NCI-H446 treated with DMSO at 0.1 percent for 48 hours (cell line): Measurements from ENCODE around the gene XPNPEP1.

ENCODE experiments used
- DNase-seq: peaks from one replicate; lab custom pipeline; 2025; lab: John Stamatoyannopoulos, UW

XPNPEP1 gene

DNA sequence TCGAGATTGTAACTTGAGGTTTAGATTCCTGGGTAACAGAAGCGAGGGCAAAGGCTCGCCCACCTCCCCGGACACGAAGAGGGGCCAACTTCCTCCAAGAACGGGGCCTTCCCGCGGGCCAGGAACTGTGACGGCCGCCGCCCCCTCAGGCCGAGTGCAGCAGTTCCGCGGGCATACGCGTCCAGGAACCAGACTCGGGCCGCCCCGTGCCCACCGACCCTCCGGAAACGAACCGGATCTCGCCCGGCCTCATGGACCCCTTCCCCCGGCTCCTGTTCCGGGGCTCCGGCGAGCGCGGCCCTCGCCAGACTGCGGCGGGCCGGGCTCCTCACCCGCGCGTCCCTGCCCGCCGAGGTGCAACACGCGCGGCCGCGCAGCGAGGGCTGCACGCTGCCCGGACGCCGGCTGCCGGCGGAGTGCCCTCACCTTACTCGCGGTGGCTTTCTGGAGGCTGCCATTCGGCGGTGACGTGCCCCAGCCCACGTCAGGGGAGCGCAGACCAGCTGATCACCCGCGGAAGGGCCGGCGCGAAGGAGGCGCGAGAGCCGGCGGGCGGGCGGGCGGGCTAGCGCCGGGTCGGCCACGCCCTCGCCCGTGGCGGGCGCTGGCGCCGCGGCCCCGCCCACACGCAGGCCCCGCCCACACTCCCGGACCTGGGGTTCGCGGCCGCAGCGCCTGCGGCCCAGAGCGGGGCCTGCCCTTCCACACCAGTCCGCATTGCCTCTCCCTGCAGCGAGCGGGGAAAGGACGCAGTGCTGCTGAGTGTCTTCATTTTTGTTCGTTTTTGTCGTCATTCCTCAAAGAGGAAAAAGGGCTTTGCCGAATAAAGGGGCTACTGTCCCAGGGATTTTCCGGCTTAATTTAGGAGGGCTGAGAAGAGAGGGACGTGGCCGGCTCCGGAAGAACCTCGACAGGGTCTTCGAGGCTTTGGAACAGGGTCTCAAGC is at the start of gene XPNPEP1:
Gene XPNPEP1, minus strand, starts transcription at position 536 of the 946 bp plus-strand sequence. Its CDS starts 78 bp downstream, at position 458.
- DNase-seq: peak; percentile 42

DNA sequence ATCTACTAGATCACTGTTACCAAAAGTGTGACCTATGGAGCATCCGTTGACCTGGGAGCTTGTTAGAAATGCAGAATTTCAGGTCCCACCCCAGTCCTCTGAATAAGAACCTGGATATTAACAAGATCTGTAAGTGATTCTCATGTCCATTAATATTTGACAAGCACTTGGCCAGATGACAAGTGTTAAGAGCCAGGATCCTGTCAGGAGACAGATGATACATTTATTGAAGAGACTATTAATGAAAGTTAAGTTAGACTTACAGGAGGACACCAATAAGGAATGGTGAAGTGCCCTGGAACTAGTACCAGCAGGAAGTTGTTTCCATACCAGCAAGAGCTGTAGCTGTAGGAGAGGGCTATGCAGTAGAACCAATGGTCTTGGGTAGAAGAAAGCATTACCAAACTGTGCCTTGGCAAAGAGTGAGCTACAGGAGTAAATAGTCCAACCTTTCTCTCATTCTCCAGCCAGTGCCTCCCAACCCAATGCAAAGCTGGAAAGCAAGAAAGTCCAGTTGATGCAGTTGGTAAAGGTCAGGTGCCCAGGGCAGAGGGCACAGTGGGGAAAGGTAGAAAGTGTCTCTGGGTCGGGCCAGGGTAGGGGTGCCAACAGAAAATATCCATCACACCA is 49.2 kb upstream of the XPNPEP1 start:
- peak; percentile 72 for DNase-seq

DNA sequence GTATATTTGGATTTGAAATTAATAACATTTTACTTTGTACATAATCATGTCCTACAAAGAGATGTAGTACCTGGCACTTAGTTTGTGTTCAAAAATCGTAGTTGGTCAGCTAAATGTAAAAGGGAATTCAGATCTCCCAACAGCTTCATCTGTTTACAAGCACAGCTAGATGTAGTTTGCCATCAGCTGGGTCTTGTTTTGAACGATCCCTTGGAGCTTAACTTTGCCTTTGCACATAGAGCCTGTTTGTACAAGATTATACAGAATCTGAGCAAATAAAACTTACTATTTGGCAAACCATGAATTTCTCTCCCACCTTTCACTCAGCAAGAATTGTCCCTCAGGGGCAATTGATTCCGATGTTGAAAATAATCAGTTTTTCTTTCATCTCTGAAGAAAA is 48.3 kb upstream of the XPNPEP1 start:
- DNase-seq: no peak

DNA sequence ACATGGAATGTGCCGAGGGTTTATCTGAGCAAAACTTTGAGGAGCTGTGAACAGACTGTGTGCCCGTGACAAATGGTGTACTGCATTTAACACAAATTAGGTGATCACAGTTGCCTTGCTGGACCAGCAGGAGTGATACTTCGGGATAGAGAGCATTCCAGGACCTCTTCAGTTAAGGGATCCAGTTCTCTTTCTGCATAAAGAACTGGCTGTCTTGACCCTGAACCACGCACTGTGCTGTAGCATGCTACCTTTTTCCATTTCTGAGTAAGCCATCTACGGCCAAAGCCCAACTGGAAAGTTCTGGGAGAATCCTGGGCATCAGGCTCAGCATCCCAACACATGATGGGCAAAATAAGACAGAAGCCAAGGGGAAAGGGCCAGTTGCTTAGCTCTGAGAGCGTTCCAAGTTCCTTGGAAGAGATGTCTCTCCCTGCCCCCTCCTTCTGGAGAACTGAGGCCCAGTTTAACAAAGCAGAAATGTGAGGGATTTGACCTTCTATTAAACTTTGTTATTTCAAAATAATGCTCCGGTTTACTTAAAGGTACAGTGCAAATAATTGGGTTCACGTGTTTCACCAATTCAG is 46.5 kb upstream of the XPNPEP1 start:
- DNase-seq: no peak

DNA sequence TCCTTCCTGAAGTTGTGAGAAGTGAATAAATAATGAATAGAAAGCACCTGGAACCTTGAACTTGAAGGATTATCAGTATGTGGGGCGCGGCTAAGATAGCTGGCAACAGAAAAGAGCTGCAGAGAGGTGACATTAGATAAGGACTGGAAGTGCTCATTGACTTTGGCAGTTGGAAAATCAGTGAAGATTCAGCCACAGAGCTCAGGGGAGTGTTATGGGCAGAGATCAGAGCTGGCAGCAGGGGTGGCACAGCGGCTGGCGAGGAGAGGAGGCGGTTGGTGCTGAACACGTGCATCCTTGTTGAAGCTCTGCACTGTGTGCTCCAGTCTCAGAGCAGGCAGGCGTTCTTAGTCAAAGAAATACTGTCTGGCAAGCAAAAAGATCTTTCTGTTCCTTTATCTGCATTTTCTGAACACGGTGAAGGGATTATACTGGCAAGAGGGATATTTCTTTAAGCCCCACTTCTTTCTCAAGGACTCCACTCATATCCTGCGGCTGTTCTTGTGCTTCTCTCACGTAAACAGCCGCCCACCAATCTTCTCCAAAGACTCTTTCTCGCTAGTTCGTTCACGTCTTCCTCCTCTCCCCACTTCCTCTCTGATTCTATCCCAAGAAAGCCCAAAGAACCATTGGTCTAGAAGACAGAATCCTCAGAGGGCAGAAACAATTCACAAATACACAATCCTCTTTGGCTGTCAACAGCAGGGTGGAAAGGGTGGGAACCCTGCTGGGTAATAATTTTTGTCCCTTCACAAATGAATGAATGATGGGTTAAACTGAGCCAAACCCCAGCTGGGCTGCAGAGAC is 45.8 kb upstream of the XPNPEP1 start:
- DNase-seq: no peak

DNA sequence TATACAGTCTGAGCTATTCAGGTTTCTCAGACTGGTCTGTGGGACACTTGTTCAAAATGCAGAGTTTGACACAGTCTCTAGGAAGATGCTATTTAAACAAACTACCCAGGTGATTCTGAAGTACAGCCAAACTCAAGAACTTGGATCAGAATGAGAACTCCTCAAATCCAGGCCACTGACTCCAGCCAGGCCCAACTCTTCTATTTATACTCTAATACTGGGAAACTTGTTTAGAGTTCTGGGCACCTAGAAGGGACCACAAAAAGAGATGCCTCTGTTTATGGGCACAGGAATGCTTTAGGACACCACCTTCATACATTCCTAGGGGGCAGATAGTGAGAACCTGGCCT is 44.4 kb upstream of the XPNPEP1 start:
- no peak for DNase-seq

DNA sequence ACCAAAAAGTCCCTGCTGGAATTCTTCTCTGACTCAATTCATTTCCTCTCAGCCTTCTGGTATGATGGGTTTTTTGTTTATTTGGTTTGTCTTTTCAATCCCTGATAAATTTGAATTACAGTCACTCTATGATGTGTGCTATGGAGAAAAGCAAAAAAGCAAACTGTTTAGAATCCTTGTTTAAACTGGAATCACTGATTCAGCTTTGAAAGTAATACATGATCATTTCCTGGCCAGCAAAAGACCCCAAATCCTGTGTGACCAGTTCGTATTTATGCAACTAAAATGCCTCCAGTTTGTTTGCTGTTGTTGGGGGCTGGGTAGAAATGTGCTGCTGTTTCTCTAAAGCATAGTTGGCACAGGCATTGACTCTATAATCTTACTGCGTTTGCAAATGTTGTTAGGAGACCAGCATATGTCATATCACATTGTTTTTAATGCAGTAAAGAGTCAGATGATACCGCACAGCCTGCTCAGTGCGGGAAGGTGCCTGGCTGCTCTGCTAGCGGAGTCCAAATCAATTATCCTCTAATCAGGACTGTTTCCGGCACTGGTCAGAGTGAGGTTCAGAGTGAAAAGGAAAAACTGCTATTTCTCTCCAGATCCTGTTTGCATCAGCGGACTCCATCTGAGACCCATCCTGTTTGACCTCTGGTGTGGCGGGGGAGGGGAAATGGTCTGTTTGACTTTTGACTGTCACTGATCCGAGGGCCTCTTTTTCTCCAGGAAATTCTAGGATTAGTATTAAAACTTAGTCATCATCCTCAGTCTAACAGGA is 43.8 kb upstream of the XPNPEP1 start:
- DNase-seq: no peak

DNA sequence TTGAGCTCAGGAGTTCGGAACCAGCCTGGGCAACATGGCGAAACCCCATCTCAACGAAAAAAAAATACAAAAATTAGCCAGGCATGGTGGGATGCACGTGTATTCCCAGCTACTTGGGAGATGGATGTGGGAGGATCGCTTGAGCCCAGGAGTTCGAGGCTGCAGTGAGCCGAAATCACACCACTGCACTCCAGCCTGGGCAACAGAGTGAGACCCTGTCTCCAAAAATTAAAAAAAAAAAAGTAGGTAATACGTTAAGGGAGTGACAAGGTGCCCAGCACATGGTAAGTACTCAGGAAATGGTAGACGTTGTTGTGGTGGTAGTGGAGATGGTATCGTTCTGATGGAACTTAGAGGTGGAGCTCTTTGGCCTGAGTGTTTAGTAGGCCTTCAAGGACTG is 41.0 kb upstream of the XPNPEP1 start:
- DNase-seq: no peak

DNA sequence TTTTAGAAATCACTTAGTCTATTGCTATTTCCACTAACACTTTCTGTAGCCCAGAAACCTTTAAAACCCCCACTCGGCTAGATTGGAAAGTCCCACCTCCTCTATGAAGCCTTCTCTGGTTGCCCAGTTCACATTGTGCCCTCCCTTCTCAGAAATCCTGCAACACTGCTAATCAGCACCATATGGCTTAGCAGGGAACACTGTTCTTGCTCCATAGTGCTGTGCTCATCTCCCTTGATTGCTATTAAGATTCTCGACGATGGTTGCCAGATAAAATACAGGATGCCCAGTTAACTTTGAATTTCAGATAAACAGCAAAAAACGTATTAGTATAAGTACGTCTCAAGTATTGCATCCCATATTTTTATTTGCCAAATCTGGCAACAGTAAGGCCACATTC is 40.1 kb upstream of the XPNPEP1 start:
- no peak for DNase-seq

DNA sequence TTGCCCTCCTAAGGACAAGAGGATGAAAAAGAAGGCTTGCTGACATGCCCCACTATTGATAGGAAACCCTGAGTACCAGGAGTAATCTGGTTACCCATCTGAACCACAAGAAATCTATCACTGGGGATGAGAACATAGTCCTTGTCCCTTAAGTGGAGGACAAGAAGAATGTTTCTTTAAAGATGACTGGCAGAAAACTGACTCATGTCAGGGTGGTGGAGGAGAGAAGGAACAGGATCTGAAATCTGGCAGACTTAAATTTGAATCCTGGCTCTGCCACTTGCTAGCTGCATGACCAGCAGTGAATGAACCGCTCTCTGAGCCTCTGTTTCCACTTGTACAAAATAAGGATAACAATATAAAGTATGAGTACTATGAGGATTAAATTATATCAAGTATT is 38.9 kb upstream of the XPNPEP1 start:
- no peak for DNase-seq

DNA sequence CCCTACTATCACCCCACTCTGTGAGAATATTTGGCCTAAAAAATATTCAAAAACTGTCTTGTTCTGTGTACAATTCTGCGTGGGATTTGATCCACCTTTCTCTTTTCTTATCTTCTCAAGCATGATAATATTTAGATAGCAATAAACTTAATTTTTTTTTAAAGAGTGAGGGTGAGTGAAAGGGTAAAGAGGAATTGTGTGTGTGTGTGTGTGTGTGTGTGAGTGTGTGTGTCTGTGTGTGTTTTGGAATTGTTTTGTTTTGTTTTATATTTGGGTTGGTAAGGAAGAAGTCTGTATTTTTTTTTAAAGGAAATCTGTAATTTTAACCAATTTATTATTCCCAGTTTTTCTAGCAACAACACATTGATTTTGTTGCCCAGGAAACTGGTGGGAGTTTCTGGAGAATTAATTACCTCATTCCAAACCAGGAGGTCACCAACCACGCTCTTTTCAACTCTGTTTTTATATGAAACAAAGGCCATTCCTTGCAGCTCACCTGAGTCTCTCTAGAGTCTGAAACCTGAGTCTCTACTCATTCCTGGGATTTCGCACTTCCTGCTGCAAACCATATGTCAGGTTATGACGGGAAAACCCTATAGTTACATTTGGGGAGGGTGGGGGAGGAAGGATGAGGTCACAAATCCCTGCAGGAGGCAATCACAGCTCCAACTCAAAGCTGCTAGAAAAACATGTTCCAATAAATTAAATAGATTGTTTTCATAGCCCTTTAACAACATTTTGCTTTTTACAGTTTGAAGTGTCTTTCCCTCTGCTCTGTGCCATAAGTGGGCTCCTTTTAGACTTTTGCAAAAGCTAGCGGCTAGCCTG is 38.1 kb upstream of the XPNPEP1 start:
- DNase-seq: no peak

DNA sequence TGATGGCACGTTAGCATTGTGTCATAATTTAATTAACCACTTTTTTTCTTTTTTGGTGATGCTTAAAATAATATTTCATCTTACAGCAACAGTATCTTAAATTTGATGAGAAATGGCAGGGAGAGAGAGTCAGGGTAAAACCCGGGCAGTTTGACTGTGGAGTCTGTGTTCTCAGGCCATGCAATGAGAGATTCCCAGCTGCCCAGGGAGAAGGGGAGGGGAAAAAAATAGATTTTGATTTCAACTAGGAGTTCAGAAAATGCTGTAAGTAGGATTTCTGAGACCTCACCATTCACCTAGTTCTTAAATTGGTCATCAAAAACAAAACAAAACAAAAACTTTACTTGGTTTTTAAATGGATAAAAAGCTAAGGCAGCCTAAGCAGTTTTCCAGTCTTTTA is 37.4 kb upstream of the XPNPEP1 start:
- DNase-seq: no peak

DNA sequence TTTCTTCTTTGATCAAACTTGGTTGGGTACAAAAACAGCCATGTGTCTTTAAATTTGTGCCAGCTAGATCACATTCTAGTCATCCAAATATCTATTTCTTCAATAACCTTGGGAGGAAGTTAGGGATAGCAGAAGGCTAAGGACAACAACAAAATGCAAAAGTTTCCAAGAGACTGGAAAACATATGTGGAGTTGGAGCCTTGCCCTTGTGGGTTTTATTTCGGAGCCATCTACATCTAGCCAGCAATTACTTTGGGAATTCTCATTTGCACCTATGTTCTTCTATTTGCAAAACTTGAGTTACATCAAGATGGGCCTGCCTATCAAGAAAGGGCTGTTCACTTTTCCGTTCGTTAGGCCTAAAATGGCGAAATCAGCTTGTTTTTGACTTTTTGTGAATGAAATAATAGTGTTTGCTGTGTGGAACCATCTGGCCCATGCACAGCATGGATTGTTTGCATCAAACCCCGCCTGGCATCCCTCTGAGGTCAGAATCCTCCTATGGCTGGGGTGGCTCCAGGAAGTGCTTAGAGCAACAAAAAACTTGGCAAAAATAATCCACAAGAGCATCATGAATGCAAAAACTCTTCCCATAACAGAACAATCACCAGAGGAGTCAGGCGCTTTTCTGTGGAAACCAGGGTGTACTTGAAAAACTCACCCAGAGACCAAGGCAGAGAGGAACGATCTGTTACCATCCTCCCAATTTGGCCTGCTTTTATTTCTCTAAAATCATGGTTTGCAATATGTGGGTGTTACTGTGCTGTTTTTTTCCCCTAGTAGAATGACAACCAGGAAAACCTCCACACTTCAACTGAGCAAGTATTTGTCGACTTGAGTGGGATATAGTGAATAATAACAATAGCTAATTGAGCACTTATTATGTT is 36.2 kb upstream of the XPNPEP1 start:
- peak; percentile 91 for DNase-seq

DNA sequence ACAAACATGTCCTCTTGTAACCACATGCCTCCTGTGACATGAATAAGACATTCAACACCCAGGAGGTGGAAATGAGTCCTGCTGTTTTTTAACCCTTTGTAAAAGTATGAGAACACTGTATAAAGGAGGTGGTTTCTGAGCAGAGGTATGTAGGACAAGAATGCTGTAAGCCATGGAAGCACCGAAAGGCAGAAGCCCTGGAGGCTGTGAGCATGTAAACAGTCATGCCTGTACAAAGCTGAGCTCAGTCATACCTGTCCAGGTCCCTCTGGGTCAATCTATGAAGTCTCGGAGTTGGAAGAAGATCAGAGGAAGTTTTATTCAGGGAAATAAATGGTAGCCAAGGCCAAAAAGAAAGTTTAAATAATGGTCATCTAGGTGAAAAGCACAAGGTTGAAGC is 34.7 kb upstream of the XPNPEP1 start:
- no peak for DNase-seq

DNA sequence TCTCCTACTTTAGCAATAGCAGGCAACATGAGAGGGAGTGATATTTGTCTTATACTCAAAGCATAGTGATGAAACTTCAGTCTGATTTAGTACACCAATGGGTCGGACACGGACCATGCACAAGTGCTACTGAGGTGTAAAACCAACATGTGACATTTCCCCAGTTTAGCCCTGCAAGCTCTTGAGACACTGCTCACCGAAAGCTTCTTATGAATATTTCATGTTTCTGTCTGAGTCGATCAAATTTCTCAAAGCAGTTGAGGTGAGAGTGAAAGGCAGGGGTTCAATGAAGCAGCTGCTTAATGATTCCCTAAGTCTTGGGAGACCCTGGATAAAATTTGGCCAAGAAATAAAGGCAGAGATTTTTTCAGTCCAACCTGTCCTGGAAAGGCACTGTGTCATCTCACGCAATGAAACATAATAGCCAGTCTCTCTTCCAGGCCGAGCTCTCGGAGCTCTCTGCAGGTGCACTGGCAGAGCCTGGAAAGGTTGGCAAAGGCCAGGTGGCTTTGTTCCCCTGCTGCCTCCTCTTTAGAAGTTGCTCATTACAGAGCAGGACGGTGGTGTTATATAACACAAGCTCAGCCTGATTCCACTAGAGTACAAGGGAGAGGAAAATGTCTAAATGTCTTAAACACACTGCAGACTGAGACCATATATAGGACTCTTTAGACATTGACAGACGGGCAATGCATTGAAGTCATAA is 33.9 kb upstream of the XPNPEP1 start:
- DNase-seq: no peak

DNA sequence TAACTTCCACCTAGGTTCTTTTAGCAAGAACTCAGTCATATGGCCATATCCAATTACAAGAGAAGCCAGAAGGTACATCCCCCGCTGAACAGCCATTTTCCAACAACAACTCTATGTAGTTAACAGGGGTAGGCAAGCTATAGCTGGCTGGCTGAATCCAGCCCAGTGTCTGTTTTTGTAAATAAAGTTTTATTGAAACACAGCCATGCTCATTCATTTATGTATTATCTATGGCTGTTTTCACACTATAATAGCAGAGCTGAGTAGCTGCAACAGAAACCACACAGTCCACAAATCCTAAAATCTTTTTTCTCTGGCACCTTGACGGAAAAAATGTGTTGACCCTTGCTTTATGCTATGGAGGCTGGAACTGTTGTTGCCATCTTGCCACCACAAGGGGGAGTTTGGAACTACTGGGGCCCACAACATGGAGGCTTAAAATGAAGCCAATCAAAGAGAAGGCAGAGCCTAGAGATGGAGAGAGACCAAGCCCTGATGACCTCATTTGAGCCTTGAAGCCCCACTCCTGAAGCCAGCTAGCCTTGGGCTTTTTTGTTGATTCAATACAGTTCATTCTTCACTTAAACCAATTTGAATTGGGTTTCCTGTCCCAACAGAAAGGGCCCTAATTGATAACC is 33.3 kb upstream of the XPNPEP1 start:
- no peak for DNase-seq

DNA sequence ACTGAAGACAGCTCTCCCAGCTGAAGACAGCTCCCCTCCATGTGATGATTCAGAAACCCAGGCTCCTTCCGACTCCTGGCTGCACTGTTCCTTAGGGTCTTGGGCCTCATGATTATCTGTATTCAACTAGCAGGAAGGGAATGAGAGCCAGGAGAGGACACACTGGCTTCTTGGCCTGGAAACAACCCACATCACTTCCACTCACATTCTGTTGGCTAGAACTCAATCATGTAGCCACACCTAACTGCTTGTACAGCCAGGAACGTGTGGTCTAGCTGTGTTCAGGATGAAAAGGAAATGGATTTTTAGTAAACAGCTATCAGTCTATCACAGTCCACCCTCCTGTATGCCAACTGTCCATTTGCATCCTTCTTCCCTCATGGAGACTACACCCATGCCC is 30.5 kb upstream of the XPNPEP1 start:
- no peak for DNase-seq

DNA sequence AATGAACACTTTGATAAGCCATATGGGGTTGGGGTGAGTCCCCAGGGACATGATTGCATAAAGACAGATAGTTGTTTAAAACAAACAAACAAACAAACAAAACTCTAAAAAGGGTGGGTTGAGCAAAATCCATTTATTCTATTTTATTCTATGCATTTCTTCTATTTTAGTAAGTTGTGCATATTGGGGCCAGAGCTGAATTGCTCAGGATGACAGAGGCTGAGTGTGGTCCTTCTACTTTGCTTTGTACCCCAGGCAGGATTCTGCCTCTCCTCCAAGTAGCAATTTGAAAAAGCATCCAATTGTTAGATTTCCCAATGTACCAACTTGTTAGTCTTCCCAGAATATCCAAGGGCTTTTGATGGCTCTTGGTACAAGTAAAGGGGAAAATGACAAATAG is 29.2 kb upstream of the XPNPEP1 start:
- DNase-seq: no peak
